Measurements from ENCODE around the gene PLEKHM1.
A peak's percentile ranks its signal among the peaks of the same experiment; 100 is the strongest.
"Not testable (repeated sequence)": the region's sequence is repeated elsewhere in the genome, so short reads cannot be mapped to it uniquely, and the experiment has no call there.

Gene PLEKHM1

DNA sequence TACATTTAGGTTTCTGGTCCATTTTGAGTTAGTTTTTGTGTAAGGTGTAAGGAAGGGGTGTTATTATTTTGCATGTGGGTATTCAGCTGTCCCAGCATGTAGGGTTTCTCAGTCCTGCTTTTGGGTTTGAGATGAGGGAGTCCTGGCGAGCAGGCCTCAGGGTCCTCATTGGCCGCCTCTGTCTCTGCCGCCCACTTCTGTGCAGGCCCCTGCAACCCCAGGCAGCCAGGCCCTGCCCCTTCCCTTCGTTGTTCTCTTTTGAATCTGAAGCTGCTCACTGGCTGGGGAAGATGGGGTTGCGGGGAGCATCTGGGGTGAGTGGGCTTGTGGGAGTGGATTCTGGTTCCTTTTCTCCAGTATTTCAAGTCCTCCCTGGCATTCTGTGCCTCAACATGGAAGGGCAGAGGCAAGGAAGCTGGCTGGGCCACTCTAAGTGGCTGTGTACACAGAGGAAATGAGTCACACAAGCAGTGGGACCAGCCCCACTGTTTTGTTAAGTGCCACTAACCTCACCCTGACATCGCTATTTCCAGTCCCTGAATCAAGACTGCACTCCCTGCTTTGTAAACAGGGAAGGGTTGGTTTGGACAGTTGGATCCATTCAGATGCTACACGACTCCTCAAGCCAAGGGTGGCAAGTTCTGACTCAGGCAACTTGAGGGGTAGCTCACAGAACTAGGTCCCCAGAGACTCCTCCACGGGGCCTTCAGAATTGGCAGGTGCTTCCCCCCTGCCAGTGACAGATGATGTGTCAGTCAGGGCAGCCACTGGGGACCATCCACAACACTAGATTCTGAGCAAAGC is 28.8 kb downstream of the PLEKHM1 start:
- DNase-seq (ENCODE audit: low read depth in 2 of 2) = peak in 1 of 2 donors; percentile 13

DNA sequence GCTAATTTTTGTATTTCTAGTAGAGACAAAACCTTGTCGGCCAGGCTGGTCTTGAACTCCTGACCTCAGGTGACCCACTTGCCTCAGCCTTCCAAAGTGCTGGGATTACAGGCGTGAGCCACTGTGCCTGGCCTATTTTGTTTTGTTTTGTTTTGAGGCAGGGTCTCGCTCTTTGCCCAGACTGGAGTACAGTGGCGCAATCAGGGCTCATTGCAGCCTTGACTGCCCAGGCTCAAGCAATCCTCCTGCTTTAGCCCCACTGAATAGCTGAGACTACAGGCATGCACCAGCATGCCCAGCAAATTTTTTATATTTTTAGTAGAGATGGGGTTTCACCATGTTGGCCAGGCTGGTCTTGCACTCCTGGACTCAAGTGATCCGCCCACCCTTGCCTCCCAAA is 30.1 kb downstream of the PLEKHM1 start:
- DNase-seq (ENCODE audit: low read depth in 2 of 2) = not testable (repeated sequence)

DNA sequence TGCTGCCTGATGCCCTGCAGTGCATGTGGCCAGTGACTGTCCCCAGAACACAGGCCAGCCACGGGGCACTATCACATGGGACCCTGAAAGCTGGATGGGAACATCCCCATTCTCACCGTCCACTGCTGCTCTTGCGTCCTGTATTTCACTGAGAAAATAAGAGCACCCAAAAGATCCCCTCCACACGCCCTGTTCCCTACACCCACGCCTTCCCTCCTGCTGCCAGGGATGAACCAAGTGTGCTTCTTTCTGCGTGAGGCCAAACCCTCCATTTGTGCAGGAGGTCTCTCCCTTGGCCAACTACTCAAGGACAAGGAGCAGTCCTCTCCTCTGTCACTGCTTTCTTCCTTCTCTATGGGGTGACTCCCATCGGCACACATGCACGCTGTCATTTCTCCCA is 36.2 kb downstream of the PLEKHM1 start:
- not testable (repeated sequence) for DNase-seq (ENCODE audit: low read depth in 2 of 2)

DNA sequence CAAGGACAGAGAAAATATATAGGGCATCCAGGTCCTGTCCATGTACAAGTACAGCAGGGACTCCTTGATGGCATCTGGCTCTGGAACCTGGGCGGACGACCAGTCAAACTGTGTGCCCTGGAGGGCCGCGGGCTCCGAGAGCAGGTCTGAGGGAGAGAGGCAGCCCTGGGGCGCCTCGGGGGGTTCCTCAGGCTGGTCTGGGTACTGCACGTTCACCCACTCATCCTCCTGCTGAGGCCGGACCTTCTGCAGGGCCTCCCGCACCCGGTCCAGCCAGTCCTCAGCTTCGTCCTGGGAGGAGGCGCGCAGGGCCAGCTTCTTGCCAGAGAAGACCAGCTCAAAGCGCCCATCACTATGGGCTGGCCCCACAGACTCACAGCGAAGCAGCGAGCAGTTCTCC is 36.8 kb downstream of the PLEKHM1 start:
- not testable (repeated sequence) for DNase-seq (ENCODE audit: low read depth in 2 of 2)

DNA sequence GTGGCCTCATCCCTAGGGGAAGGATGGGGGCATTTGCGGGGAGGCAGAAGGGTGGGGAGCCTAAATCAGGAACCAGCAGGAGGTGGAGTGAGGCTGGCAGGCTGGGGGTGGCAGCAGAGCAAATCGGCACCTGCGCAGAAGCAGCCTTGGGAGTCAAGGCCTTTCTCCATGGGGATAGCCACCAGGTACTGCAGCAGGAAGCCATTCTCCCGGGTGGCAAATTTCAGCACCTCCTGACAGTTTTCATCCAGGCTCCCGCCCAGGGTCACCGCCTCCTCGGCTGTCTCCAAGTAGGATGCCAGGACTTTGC is 37.3 kb downstream of the PLEKHM1 start:
- not testable (repeated sequence) for DNase-seq (ENCODE audit: low read depth in 2 of 2)

DNA sequence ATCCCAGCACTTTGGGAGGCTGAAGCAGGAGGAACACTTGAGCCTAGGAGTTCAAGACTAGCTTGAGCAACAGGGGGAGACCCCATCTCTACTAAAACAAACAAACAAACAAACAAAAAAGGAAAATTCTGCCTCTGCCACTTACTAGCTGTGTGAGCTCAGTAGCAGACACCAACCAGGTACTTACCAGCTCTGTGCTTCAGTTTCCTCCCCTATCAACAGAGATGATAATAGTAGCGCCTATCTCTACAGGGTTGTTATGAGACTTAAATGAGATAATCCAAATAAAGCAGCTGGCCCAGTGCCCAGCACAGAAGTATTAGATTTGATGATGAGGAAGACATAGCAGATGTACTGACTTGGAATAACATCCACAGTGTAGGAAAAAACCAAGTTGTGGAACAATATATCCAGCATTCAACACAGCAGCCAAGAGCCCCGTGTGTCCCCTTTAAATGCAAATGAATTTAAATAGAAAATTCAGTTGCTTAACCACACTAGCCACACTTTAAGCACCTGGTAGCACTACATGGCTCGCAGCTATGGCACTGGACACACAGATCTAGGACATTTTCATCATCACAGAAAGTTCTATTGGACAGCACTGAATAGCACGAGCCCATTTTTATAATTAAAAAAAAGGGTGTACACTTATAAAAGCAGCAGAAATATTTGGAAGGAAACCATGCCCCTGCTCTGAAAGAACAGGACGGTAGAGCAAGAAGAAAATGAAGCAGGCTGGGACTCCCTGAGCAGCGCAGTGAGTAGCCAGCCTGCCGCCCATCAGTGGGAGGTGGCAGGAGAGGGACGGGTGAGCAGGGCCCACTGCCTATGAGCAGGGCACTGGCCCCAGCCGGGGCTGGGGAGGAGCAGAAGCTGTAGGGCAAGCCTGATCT is 37.9 kb downstream of the PLEKHM1 start:
- not testable (repeated sequence) for DNase-seq (ENCODE audit: low read depth in 2 of 2)

DNA sequence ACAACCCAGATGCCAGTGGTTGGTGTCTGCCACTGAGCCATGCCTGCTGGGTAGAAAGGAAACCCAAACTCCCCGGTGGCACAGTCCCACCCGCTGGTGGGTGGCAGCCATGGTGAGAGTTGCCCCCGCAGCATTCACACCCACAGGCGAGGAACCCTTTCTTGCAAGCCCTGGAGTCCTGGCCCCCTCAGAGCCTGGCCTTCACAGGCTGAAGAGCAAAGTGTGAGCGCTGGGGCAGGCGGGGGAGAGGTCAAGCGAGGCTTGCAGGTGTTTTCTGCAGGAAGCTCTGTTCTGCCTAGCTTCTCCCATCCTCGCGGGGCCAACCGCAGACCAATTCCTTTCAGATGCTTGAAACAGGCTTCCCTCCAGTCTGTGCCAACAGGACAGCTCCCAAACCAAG is 38.9 kb downstream of the PLEKHM1 start:
- not testable (repeated sequence) for DNase-seq (ENCODE audit: low read depth in 2 of 2)

DNA sequence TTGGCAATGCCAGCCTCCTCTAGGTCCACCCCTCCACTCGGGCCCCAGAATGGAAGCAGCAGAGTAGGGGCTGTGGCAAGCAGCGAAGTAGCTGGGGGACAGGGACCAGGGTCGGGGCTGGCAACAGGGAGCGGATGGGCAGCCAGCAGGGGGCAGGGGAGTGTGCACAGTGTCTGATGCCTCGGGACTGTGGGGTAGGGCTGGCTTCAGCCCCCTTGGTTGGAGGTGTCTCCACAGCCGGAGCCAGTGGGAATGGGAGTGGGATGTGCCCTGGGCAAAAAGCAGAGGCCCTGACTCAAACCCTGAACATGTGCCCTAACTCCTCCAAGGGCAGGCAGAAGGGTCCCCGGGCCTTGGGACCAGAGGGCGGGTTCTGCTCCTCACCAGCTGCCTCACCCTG is 39.4 kb downstream of the PLEKHM1 start:
- DNase-seq (ENCODE audit: low read depth in 2 of 2) = no peak

DNA sequence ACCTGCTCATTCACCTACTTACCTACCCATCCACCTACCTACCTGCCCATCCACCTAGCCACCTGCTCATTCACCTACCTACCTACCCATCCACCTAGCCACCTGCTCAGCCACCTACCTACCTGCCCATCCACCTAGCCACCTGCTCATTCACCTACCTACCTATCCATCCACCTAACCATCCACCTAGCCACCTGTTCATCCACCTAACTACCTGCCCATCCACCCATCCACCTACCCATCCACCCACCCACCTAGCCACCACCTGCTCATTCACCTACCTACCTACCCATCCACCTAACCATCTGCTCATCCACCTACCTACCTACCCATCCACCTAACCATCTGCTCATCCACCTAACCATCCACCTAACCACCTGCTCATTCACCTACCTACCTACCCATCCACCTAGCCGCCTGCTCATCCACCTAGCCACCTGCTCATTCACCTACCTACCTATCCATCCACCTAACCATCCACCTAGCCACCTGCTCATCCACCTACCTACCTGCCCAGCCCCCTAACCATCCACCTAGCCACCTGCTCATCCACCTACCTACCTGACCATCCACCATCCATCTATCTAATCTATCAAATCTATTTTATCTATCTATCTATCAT is 40.7 kb downstream of the PLEKHM1 start:
- not testable (repeated sequence) for DNase-seq (ENCODE audit: low read depth in 2 of 2)

DNA sequence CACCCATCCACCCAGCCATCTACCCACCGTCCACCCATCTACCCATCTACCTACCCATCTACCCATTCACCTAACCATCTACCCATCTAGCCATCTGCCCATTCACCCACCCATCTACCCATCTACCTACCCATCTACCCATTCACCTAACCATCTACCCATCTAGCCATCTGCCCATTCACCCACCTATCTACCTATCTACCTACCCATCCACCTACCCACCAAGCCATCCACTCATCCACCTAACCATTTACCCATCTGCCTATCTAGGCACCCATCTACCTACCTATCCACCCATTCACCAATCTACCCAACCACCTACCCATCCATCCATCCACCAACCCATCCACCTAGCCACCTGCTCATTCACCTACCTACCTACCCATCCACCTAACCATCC is 41.3 kb downstream of the PLEKHM1 start:
- not testable (repeated sequence) for DNase-seq (ENCODE audit: low read depth in 2 of 2)

DNA sequence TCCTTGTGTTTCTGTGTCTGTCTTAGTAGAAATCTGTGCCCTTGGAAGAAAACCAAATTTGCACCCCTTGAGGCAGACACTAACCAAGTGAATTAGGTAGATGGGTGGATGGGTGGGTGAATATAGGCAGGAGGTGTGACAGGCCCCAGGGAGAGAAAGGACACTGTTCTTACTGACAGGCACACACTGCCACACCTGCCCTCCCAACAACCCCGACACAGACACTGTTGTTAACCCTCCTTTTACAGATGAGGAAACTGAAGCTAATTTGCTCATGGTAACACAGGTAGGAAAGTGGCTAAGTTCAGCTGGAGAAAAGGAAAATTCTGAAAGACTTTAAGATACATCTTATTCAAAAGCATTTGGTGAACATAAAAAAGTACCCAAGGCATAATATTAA is 42.0 kb downstream of the PLEKHM1 start:
- not testable (repeated sequence) for DNase-seq (ENCODE audit: low read depth in 2 of 2)

DNA sequence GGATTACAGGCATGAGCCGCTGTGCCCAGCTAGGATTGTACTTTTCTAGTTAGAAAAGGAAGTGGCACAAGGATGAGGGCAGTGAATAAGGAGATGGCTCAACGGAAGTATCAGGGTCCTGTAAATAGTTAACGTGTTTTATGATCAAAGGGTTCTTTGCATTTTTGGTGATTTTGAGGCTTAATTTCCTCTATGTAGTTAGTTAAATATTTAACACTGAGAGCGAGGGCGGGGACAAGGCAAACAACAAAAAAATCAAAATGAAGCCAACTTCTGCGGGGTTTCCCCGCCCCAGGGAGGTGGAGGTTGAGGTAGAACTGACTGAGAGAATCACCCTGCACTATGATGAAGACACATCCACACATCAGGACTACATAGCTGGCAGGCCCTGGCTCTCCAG is 42.5 kb downstream of the PLEKHM1 start:
- DNase-seq (ENCODE audit: low read depth in 2 of 2) = not testable (repeated sequence)

DNA sequence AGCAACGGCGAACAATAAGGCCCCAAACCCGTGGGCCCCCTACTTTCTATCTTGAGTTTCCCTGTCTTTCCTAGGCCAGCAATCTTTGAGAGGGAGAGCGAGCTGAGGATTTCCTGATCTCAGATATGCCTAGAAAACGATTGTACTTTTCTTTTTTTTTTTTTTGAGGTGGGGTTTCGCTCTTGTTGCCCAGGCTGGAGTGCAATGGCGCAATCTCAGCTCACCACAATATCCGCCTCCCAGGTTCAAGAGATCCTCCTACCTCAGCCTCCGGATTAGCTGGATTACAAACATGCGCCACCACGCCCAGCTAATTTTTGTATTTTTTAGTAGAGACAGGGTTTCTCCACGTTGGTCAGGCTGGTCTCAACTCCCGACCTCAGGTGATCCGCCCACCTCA is 42.9 kb downstream of the PLEKHM1 start:
- DNase-seq (ENCODE audit: low read depth in 2 of 2) = not testable (repeated sequence)

DNA sequence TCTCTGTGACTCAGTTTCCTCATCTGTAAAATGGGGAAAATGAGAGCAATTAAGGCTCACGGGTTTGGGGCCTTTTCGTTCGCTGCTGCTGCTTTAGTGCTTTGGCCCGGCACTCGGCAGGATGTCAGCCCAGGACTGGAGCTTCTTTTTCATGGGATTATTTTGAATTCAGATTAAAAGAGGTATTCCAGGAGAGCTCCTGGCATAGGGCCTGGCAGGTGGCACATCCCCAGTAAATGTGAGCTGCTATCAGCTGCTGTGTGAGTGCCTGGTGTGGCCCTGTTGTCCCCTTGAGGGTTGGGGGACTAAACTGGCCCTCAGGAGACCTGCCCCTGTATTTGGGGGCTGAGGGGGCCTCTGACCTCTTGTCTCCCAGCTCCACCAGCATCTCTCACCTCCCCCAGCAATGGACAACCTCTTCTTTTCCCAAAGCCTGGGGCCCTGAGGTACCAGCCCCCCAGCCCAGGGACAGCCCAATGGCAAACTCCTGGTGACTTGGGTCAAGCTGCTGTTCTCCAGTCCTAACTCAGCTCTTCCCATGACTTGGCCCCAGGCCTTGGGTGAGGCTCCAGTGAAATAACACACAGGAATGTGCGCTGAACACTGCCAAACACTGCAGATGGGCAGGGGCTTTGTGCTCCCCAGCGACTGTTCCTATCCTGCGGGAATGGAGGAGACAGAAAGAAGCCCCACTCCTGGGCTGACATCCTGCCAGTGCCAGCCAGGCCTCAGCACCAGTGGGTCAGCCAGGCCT is 43.5 kb downstream of the PLEKHM1 start:
- DNase-seq (ENCODE audit: low read depth in 2 of 2) = not testable (repeated sequence)

DNA sequence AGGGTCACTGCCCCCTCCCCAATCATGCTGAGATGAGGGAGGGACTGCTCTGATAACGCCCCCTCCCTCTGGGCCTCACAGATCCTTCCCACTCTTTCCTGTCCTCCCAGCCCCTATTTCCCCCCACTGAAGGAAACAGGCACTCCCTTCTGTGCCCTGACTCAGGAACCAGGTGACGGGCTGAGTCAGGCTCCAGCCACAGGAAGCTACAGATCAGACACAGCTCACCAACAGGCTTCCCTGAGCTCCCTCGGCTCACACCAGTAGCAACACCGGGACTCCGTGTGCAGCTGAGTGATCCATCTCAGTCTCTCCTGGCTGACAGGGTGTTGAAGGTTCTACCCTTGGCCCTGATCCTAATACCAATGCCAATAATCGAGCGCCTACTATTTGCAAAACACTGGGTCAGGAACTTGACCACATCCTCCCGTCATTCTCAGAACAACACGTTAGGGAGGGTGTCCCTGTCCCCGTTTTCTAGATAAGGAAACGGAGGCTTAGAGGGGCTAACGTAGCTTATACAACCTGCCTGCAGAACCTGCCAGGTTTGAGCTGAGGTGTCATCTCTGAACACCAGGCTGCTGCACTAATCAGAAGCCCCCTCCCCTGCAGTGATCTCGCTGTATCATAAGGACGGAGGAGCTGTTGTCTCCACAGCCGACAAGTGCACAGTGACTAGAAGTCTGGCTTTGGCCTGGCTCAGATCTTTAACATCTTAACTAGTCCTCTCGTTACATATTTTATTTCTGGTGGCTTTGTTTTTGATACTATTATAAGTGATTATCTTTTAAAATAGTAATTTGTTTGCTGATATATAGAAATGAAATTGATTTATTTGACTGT is 44.4 kb downstream of the PLEKHM1 start:
- not testable (repeated sequence) for DNase-seq (ENCODE audit: low read depth in 2 of 2)

DNA sequence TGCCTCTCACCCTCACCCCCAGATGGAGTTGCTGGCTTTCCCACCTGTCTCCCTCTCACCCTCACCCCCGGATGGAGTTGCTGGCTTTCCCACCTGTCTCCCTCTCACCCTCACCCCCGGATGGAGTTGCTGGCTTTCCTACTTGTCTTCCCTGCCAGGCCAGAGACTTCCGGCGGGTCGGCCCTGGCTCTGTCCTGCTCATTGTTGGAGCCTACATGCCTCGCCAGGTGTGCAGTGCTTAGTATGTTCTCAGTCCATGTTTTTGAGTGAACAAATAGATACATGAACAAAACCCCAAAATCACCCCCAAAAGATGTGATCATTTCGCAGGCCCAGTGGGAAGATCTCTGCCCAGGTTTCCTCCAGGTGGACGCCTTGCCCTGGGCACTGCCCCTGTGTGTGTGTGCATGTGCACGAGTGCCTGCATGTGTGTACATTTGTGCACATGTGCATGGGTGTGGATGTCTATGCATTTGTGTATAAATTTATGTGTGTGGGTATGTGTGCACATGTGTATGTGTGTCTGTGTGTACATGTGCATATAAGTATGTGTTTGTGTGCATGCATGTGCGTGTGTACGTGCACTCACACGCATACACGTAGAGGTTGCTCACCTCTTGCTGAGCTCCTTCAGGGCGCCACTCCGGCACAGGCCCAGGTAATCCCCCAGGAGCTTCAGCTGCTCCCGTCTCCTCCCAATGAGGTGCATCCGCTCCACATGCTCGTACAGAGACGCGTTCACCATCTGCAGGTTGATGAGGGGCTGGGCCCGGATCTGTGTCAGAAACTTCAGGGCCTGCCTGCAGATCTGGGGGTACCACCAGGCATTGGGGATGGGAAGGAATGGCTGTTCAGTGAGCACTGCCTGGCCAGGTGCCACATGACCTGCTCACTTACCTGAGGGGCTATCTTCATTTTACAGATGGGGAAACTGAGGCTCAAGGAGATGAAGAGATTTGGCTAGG is 45.4 kb downstream of the PLEKHM1 start:
- not testable (repeated sequence) for DNase-seq (ENCODE audit: low read depth in 2 of 2)

DNA sequence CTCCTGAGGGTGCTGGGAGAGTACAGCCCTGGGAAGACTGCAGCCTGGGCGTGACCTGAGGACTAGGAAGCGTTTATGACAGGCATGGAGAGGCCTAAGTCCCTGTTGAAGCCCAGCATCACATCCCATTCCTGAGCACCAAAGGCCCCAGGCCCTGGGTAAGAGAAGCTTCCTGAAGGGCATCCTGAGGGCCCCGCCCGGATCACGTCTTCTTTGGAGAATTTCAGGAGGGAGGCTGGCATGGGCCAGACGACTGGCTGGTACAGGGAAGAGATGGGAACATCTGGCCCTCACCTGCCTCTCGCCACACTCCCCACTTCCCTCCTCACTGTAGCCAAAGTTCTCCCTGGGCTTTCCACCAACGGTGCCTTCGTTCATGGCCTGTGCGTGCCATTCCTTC is 46.2 kb downstream of the PLEKHM1 start:
- DNase-seq (ENCODE audit: low read depth in 2 of 2) = not testable (repeated sequence)

DNA sequence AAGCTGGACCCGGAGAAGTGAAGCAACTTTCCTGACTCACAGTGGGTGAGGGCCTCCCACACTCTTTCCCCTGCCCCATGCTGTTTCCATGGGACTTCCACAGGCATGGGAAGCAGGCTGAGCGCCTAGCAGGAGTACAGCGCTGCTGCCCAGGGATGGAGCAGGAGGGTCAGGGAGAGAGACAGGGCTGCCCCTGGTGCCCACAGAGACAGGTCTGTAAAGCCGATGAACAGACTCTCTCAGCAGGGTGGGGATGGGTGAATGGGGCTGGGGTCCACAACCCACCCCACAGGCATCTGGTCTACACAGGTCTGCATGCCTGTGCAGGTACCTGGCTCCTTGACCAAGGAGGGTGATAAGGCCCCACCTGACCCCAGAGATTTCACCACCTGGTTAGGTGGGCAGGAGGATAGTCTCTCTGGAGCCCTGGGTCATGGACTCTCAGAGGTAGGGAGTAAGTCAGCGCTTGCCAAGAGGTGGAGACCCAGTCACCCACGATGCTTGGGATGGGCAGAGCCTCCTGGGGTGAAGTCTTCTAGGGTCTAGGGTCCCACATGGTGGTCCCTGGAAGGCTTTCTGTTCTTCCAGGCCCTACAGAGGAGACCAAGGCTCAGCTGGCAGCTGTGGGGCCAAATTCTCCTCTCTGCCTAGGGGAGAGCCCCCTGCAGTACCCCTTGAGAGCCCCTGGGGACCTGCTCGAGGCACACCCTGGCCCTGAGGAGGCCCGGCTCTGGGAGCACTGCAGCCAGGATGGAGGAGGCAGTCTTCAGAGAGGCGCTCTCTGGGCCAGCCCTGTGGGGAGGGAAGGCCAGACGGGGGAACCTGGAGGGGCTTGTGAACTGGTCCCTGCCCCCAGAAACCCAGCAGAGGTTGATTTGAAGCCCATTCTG is 46.9 kb downstream of the PLEKHM1 start:
- DNase-seq (ENCODE audit: low read depth in 2 of 2) = not testable (repeated sequence)
